DOHH2 (cell line): ENCODE results near the gene TMEM132D.

Experiments
- H3F3A ChIP-seq: fragments of 200-600 bp; sonication (generic), shearing (Covaris generic); 2 replicates; pipeline ENCODE4 v1.6.0; 2016; ENCODE audit warnings: antibody characterized with exemption, mild to moderate bottlenecking; ENCODE audit not compliant: control insufficient read depth, insufficient read depth
- H3K27ac ChIP-seq: fragments of 200-600 bp; sonication (generic); 2 replicates; pipeline ENCODE4 v1.5.1; 2014; ENCODE audit warnings: low read depth, mild to moderate bottlenecking, low read length, moderate library complexity
- H3K27me3 ChIP-seq: fragments of 200-600 bp; sonication (generic); 2 replicates; pipeline ENCODE4 v1.6.1; 2014; ENCODE audit warnings: mild to moderate bottlenecking, low read length, mixed read lengths; ENCODE audit not compliant: control insufficient read depth
- H3K36me3 ChIP-seq: fragments of 200-600 bp; sonication (generic); 2 replicates; pipeline ENCODE4 v1.6.1; 2014; ENCODE audit warnings: mild to moderate bottlenecking, low read length, moderate library complexity, mixed read lengths; ENCODE audit not compliant: control insufficient read depth
- H3K4me1 ChIP-seq: fragments of 200-600 bp; sonication (generic); 2 replicates; pipeline ENCODE4 v1.6.1; 2014; ENCODE audit warnings: mild to moderate bottlenecking, low read length, mixed read lengths; ENCODE audit not compliant: control insufficient read depth
- H3K4me2 ChIP-seq: fragments of 200-600 bp; sonication (generic); 2 replicates; pipeline ENCODE4 v1.6.0; 2014; ENCODE audit warnings: mild to moderate bottlenecking, low read length, moderate library complexity
- H3K4me3 ChIP-seq: fragments of 200-600 bp; sonication (generic); 2 replicates; pipeline ENCODE4 v1.5.1; 2014; ENCODE audit warnings: mild to moderate bottlenecking, low read length, mixed read lengths
- H3K79me2 ChIP-seq: fragments of 200-600 bp; sonication (generic); 2 replicates; pipeline ENCODE4 v1.6.1; 2014; ENCODE audit warnings: mild to moderate bottlenecking, low read length, mixed read lengths; ENCODE audit not compliant: control insufficient read depth
- H3K9me2 ChIP-seq: fragments of 200-600 bp; sonication (generic); replicated peaks from 2 replicates; pipeline ENCODE4 v1.6.1; 2014; ENCODE audit warnings: mild to moderate bottlenecking, low read length, mixed read lengths; ENCODE audit not compliant: control insufficient read depth
- H3K9me3 ChIP-seq: fragments of 200-600 bp; sonication (generic); 2 replicates; pipeline ENCODE4 v1.6.1; 2014; ENCODE audit warnings: antibody characterized with exemption, low read length, mixed read lengths; ENCODE audit not compliant: control insufficient read depth, insufficient read depth
- H4K20me1 ChIP-seq: fragments of 200-600 bp; sonication (generic); 2 replicates; pipeline ENCODE4 v1.6.0; 2014; ENCODE audit warnings: low read depth, mild to moderate bottlenecking, antibody characterized with exemption, low read length, moderate library complexity; ENCODE audit not compliant: control insufficient read depth, insufficient read depth
- EZH2phosphoT487 ChIP-seq: fragments of 200-600 bp; sonication (generic); IDR thresholded peaks from 2 replicates; pipeline ENCODE4 v1.6.1; 2017; ENCODE audit warnings: borderline replicate concordance, mild to moderate bottlenecking, antibody characterized with exemption, low read length, moderate library complexity, mixed read lengths
- TF ChIP-seq, protein P1 (sequence below): fragments of 200-600 bp; sonication (generic); IDR thresholded peaks from one replicate; pipeline ENCODE4 v1.5.1; 2014; ENCODE audit warnings: antibody characterized with exemption, mild to moderate bottlenecking, low read depth, low read length; ENCODE audit not compliant: poor library complexity, severe bottlenecking

The TMEM132D gene

DNA sequence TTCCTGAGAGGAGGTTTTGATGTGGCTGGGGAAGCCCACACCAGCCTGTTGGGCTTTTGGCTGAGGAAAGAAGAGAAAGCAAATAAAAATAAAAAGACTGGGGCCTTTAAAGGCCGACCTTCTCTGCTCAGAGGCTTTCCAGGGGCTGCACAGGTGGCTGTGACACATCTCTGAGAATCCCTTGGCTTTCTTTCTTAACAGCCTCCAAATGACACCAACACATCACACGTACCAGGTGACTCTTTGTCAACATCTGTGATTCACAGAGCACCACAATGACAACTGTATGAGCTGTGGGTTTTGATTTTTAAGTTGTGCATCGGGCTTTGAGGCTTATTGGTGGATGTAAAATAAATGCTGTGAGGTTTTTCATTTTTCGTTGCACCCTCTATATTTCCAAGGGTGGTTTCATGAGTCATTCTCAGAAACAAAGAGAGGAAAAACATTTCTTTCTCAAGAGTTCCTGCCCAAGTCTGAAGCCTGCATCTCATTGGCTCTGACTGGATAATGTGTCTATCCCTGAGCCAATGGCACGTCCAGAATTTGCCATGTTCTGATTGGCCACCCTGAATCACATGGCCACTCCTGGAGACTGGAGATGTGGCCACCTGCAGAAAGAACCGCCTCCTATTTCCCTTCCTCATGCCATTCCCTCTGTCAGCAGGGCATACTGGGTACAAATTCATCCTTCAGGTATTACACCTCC lies 701.6 kb downstream of the TMEM132D start:
- H3F3A ChIP-seq: no peaks in the 10 kb centered on the region
- no peaks in the 10 kb centered on the region for H4K20me1 ChIP-seq
- no peaks in the 10 kb centered on the region for H3K9me2 ChIP-seq
- no peak for TF ChIP-seq EZH2phosphoT487
- TF ChIP-seq, protein P1, sequence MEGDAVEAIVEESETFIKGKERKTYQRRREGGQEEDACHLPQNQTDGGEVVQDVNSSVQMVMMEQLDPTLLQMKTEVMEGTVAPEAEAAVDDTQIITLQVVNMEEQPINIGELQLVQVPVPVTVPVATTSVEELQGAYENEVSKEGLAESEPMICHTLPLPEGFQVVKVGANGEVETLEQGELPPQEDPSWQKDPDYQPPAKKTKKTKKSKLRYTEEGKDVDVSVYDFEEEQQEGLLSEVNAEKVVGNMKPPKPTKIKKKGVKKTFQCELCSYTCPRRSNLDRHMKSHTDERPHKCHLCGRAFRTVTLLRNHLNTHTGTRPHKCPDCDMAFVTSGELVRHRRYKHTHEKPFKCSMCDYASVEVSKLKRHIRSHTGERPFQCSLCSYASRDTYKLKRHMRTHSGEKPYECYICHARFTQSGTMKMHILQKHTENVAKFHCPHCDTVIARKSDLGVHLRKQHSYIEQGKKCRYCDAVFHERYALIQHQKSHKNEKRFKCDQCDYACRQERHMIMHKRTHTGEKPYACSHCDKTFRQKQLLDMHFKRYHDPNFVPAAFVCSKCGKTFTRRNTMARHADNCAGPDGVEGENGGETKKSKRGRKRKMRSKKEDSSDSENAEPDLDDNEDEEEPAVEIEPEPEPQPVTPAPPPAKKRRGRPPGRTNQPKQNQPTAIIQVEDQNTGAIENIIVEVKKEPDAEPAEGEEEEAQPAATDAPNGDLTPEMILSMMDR: no peak
- H3K79me2 ChIP-seq: no peaks in the 10 kb centered on the region
- no peaks in the 10 kb centered on the region for H3K36me3 ChIP-seq
- H3K4me1 ChIP-seq: no peaks in the 10 kb centered on the region
- H3K9me3 ChIP-seq: no peaks in the 10 kb centered on the region; the same call in 1 of the 2 replicates
- H3K27ac ChIP-seq: no peak overlapping the region
- H3K4me2 ChIP-seq: no peak overlapping the region
- H3K4me3 ChIP-seq: no peak overlapping the region
- H3K27me3 ChIP-seq: no peaks in the 10 kb centered on the region

DNA sequence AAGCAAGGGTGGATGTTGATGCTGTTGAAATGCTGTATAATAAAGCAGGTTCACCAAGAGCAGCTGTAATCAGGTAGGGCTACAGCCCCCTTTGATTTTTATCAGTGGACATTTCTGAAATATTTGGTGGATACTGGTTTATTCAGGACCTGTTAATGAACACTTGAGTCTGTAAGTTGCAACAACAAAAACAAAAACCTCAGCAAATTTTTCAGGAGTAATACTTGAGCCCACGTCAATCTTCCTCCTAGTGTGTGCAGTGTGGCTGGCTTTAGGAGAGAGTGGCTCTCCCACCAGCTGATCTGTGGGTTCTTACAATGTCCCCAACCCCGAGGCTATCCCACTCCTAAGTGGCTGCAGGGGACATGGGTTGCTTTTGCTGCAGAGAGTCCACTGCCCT lies 702.8 kb downstream of the TMEM132D start:
- TF ChIP-seq EZH2phosphoT487: no peak
- no peaks in the 10 kb centered on the region for H4K20me1 ChIP-seq

DNA sequence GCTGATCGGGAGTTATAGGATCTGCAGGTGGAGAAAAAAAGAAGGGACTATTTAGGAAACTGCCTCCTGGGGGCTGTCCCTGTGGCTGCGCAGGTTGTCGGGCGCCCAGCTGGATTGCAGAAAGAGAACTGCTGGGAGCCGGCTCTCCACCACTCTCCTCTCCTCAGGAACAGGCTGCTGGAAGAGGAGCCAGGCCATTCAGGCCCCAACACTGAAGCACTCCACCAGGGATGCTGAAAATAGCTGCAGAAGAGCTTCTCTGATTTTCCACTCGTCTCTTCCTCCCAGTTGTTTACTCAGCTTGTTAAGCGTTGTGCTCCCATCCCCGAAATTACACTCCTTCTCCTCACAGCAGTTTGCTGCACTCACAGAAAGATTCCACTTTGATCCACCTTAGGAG lies 703.2 kb downstream of the TMEM132D start:
- Histone ChIP-seq H4K20me1 (no peaks in the 10 kb centered on the region), H3K4me2 (no peak overlapping the region), H3K9me3 (no peaks in the 10 kb centered on the region; the same call in 1 of the 2 replicates), H3K9me2 (no peaks in the 10 kb centered on the region), H3K36me3 (no peaks in the 10 kb centered on the region), H3K4me3 (no peak overlapping the region), H3K27me3 (no peaks in the 10 kb centered on the region), H3F3A (no peaks in the 10 kb centered on the region), H3K4me1 (no peaks in the 10 kb centered on the region), H3K27ac (no peak overlapping the region), H3K79me2 (no peaks in the 10 kb centered on the region)
- no peak for TF ChIP-seq EZH2phosphoT487
- TF ChIP-seq, protein P1: no peak

More for the DNA sequence above, 702.8 kb downstream of the TMEM132D start:
- H3K27me3 ChIP-seq: no peaks in the 10 kb centered on the region
- no peaks in the 10 kb centered on the region for H3F3A ChIP-seq
- no peaks in the 10 kb centered on the region for H3K4me1 ChIP-seq
- H3K79me2 ChIP-seq: no peaks in the 10 kb centered on the region
- no peak overlapping the region for H3K4me3 ChIP-seq
- H3K9me3 ChIP-seq: no peaks in the 10 kb centered on the region; the same call in 1 of the 2 replicates
- H3K27ac ChIP-seq: no peak overlapping the region
- H3K4me2 ChIP-seq: no peak overlapping the region
- no peaks in the 10 kb centered on the region for H3K9me2 ChIP-seq
- H3K36me3 ChIP-seq: no peaks in the 10 kb centered on the region

DNA sequence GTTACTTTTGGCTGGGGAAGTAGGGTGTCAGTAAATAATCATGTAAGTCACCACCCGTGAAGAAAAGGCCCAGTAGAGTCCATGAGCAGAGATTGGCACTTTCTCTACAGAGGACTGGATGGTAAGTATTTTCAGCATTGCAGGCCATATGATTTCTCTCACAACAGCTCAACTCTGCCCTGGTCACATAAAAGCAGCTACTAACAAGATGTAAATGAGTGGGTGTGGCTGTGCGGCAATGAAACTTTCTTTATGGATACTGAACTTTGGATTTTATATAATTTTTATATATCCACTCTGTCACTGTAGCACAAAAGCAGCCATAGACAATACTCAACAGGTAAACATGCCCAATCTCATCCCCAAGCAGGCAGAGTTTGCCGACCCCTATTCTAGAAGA lies 706.9 kb downstream of the TMEM132D start:
- H3K9me2 ChIP-seq: no peaks in the 10 kb centered on the region
- no peak overlapping the region for H3K4me2 ChIP-seq
- no peaks in the 10 kb centered on the region for H4K20me1 ChIP-seq
- no peaks in the 10 kb centered on the region for H3K79me2 ChIP-seq
- no peak overlapping the region for H3K4me3 ChIP-seq
- TF ChIP-seq EZH2phosphoT487: no peak
- TF ChIP-seq, protein P1: no peak
- H3K9me3 ChIP-seq: no peaks in the 10 kb centered on the region; the same call in 1 of the 2 replicates
- H3K4me1 ChIP-seq: no peaks in the 10 kb centered on the region
- no peaks in the 10 kb centered on the region for H3K27me3 ChIP-seq
- H3K36me3 ChIP-seq: no peaks in the 10 kb centered on the region
- no peak overlapping the region for H3K27ac ChIP-seq
- H3F3A ChIP-seq: no peaks in the 10 kb centered on the region
